Measurements from ENCODE around the gene BRMS1.

BRMS1 gene

GRCh38 chr11:66338276-66339161 lies 6.4 kb downstream of the BRMS1 start:
- TF ChIP-seq CTCF (IDR thresholded peaks at IDR 0.05; ENCODE audit: low read length) (no peak), EZH2 (IDR thresholded peaks at IDR 0.05; ENCODE audit: borderline replicate concordance, low read length) (no peak)
- Histone ChIP-seq H3K4me2 (ENCODE audit: low read length) (no peak overlapping the region), H4K20me1 (ENCODE audit: insufficient read depth, low read length) (no peaks in the 10 kb centered on the region), H3K36me3 (ENCODE audit: insufficient read depth, low read length) (peaks cover 51% of the 10 kb centered on the region), H3K79me2 (ENCODE audit: insufficient read depth, low read length) (no peaks in the 10 kb centered on the region), H3K9me3 (ENCODE audit: low read length) (no peaks in the 10 kb centered on the region), H2AFZ (ENCODE audit: low read length) (no peak overlapping the region), H3K9ac (ENCODE audit: low read length) (no peak overlapping the region), H3K27me3 (ENCODE audit: insufficient read depth, low read length) (no peaks in the 10 kb centered on the region; the same call in 1 of the 2 replicates), H3K9me2 (ENCODE audit: low read depth, low read length) (no peaks in the 10 kb centered on the region), H3K27ac (ENCODE audit: low read depth, low read length, poor library complexity, severe bottlenecking) (no peak overlapping the region), H3F3A (ENCODE audit: insufficient read depth, low read length) (no peaks in the 10 kb centered on the region), H3K4me3 (ENCODE audit: low read depth, low read length, poor library complexity, severe bottlenecking) (no peak overlapping the region), H3K4me1 (ENCODE audit: insufficient read depth, low read length, severe bottlenecking) (peaks cover 4% of the 10 kb centered on the region)

GRCh38 chr11:66337103-66337899 lies 7.6 kb downstream of the BRMS1 start:
- no peaks in the 10 kb centered on the region for H3K4me1 ChIP-seq (ENCODE audit: insufficient read depth, low read length, severe bottlenecking)
- H3K27ac ChIP-seq (ENCODE audit: low read depth, low read length, poor library complexity, severe bottlenecking) = no peak overlapping the region
- no peak overlapping the region for H3K4me2 ChIP-seq (ENCODE audit: low read length)
- no peaks in the 10 kb centered on the region for H3K79me2 ChIP-seq (ENCODE audit: insufficient read depth, low read length)
- no peaks in the 10 kb centered on the region for H4K20me1 ChIP-seq (ENCODE audit: insufficient read depth, low read length)
- no peak overlapping the region for H3K9ac ChIP-seq (ENCODE audit: low read length)
- H3K36me3 ChIP-seq (ENCODE audit: insufficient read depth, low read length) = peaks cover 51% of the 10 kb centered on the region
- no peaks in the 10 kb centered on the region for H3K9me2 ChIP-seq (ENCODE audit: low read depth, low read length)
- no peak overlapping the region for H2AFZ ChIP-seq (ENCODE audit: low read length)
- no peak overlapping the region for H3K4me3 ChIP-seq (ENCODE audit: low read depth, low read length, poor library complexity, severe bottlenecking)
- H3F3A ChIP-seq (ENCODE audit: insufficient read depth, low read length) = no peaks in the 10 kb centered on the region
- H3K27me3 ChIP-seq (ENCODE audit: insufficient read depth, low read length) = no peaks in the 10 kb centered on the region; the same call in 1 of the 2 replicates
- H3K9me3 ChIP-seq (ENCODE audit: low read length) = no peaks in the 10 kb centered on the region
- TF ChIP-seq EZH2 (IDR thresholded peaks at IDR 0.05; ENCODE audit: borderline replicate concordance, low read length) (no peak), CTCF (IDR thresholded peaks at IDR 0.05; ENCODE audit: low read length) (no peak)

GRCh38 chr11:66336234-66337102 lies 8.4 kb downstream of the BRMS1 start, which contains the start of gene RIN1:
Gene RIN1, minus strand, starts transcription at chr11:66336434. Its CDS starts 32 bp downstream, at chr11:66336402.
- Histone ChIP-seq H3K4me1 (ENCODE audit: insufficient read depth, low read length, severe bottlenecking) (no peaks in the 10 kb centered on the region), H3K79me2 (ENCODE audit: insufficient read depth, low read length) (no peaks in the 10 kb centered on the region), H3K36me3 (ENCODE audit: insufficient read depth, low read length) (peaks cover 45% of the 10 kb centered on the region), H4K20me1 (ENCODE audit: insufficient read depth, low read length) (no peaks in the 10 kb centered on the region), H3K9me3 (ENCODE audit: low read length) (no peaks in the 10 kb centered on the region), H3F3A (ENCODE audit: insufficient read depth, low read length) (no peaks in the 10 kb centered on the region), H3K4me2 (ENCODE audit: low read length) (no peak within 1 kb of the TSS), H3K27me3 (ENCODE audit: insufficient read depth, low read length) (peaks cover 2% of the 10 kb centered on the region), H3K27ac (ENCODE audit: low read depth, low read length, poor library complexity, severe bottlenecking) (no peak within 1 kb of the TSS), H3K4me3 (ENCODE audit: low read depth, low read length, poor library complexity, severe bottlenecking) (no peak within 1 kb of the TSS), H2AFZ (ENCODE audit: low read length) (no peak within 1 kb of the TSS), H3K9me2 (ENCODE audit: low read depth, low read length) (no peaks in the 10 kb centered on the region), H3K9ac (ENCODE audit: low read length) (no peak within 1 kb of the TSS)
- TF ChIP-seq CTCF (IDR thresholded peaks at IDR 0.05; ENCODE audit: low read length) (no peak), EZH2 (IDR thresholded peaks at IDR 0.05; ENCODE audit: borderline replicate concordance, low read length) (no peak)
